HCT116 (cell line): Measurements from ENCODE around the gene TUT4.

Experiments used
- CTCF ChIP-seq, 3 experiments: fragments of 200-600 bp in 1 of 3; sonication (generic) in 1 of 3; IDR thresholded peaks in 2 of 3; conservative IDR thresholded peaks in 1 of 3; 2 replicates each; pipeline ENCODE4 v1.5.1; 2012 to 2017; ENCODE audit warnings: low read depth in 2 of 3, low read length in 2 of 3, antibody characterized with exemption in 1 of 3, borderline replicate concordance in 1 of 3, control low read depth in 1 of 3, mild to moderate bottlenecking in 1 of 3, mixed read lengths in 1 of 3, mixed run types in 1 of 3, moderate library complexity in 1 of 3; ENCODE audit not compliant: insufficient read depth in 1 of 3
- EGR1 ChIP-seq: IDR thresholded peaks from 2 replicates; pipeline ENCODE4 v1.6.1; 2012; ENCODE audit warnings: low read depth
- ELF1 ChIP-seq: IDR thresholded peaks from 2 replicates; pipeline ENCODE4 v1.6.1; 2012; ENCODE audit warnings: low read depth, borderline replicate concordance
- EZH2phosphoT487 ChIP-seq: fragments of 200-600 bp; IDR thresholded peaks from 2 replicates; pipeline ENCODE4 v1.6.1; 2018; ENCODE audit warnings: antibody characterized with exemption, borderline replicate concordance
- POLR2AphosphoS5 ChIP-seq: IDR thresholded peaks from 2 replicates; pipeline ENCODE4 v1.6.1; 2011; ENCODE audit warnings: mild to moderate bottlenecking, low read depth, low read length, moderate library complexity
- SIN3A ChIP-seq: IDR thresholded peaks from 2 replicates; pipeline ENCODE4 v1.6.1; 2012; ENCODE audit warnings: low read depth
- TCF7L2 ChIP-seq: IDR thresholded peaks from 2 replicates; pipeline ENCODE4 v1.7.0; 2011; ENCODE audit warnings: borderline replicate concordance, inconsistent platforms; ENCODE audit not compliant: insufficient read depth, insufficient read length; ENCODE audit errors: extremely low read depth
- YY1 ChIP-seq: IDR thresholded peaks from 2 replicates; pipeline ENCODE4 v1.6.1; 2011; ENCODE audit warnings: low read length, low read depth, moderate library complexity, mild to moderate bottlenecking; ENCODE audit not compliant: insufficient replicate concordance; ENCODE audit errors: extremely low read depth

- no peak for TF ChIP-seq CTCF (IDR thresholded peaks at IDR 0.05 in 2 of 3, conservative IDR thresholded peaks at IDR 0.05 in 1 of 3; ENCODE audit: borderline replicate concordance in 1 of 3, insufficient read depth in 1 of 3, low read depth in 2 of 3, low read length in 2 of 3)
- TF ChIP-seq ELF1: no peak
- no peak for TF ChIP-seq EGR1
- TF ChIP-seq YY1: no peak
- no peak for TF ChIP-seq TCF7L2
- no peak for TF ChIP-seq POLR2AphosphoS5
- TF ChIP-seq SIN3A: no peak
- TF ChIP-seq EZH2phosphoT487: no peak
These were observed 35.1 kb upstream of the TUT4 start for GRCh38 chr1:52588027-52588426.
